ENCODE data around the gene AAMDC.
"Not testable (repeated sequence)": the region's sequence is repeated elsewhere in the genome, so short reads cannot be mapped to it uniquely, and the experiment has no call there.

Gene AAMDC

DNA sequence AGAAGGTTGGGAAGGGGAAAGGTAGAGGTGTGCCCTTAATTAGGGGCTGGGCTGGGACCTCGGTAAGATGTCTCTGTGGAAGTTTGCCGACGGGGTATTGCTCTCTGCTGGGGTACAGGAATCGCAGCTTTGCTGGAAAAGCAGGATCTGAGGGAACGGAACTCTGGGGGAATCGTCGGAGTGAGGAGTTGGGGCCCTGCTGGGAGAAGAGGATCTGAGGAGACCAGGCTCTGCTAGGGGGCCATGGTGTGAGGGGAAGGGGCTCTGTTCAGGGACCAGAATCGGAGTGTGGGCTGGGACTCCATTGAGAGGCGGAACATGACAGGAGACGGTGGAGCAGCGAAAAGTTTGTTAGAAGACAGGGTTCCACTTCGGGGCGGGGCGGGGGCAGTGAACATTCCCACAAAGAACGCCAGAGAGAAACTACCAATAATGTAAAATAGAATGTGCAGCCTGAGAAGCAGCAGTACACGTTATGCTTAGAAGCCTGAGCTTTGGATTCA is 456 bp downstream of the AAMDC start:
- in situ Hi-C loops (cut with HindIII; ENCODE audit: low pct_ligation_motif_present, low sequenced_read_pairs): no loop called here
- H3K27ac ChIP-seq: peak overlapping the region; percentile 10
- peak overlapping the region; percentile 87 for H3K4me3 ChIP-seq (ENCODE audit: low read depth, low read length)
- TF ChIP-seq, protein P1, sequence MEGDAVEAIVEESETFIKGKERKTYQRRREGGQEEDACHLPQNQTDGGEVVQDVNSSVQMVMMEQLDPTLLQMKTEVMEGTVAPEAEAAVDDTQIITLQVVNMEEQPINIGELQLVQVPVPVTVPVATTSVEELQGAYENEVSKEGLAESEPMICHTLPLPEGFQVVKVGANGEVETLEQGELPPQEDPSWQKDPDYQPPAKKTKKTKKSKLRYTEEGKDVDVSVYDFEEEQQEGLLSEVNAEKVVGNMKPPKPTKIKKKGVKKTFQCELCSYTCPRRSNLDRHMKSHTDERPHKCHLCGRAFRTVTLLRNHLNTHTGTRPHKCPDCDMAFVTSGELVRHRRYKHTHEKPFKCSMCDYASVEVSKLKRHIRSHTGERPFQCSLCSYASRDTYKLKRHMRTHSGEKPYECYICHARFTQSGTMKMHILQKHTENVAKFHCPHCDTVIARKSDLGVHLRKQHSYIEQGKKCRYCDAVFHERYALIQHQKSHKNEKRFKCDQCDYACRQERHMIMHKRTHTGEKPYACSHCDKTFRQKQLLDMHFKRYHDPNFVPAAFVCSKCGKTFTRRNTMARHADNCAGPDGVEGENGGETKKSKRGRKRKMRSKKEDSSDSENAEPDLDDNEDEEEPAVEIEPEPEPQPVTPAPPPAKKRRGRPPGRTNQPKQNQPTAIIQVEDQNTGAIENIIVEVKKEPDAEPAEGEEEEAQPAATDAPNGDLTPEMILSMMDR (IDR thresholded peaks at IDR 0.05; ENCODE audit: low read depth, low read length, missing control alignments): no peak
- peak; percentile 32 for DNase-seq
- H3K36me3 ChIP-seq (replicated peaks): no peaks in the 10 kb centered on the region
- no peaks in the 10 kb centered on the region for H3K27me3 ChIP-seq (replicated peaks)

DNA sequence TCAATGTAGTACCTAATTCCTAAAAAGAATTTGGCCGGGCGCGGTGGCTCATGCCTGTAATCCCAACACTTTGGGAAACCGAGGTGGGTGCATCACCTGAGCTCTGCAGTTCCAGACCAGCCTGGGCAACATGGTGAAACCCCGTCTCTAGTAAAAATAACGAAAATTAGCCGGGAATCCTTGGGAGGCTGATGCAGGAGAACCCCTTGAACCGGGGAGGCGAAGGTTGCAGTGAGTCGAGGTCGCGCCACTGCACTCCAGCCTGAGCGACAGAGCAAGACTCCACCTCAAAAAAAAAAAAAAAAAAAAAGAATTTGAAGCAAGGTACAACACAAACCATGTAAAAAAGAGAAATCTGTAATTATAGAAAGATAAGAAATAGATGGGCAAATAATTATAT is 1.2 kb downstream of the AAMDC start:
- in situ Hi-C loops (cut with HindIII; ENCODE audit: low pct_ligation_motif_present, low sequenced_read_pairs); H3K27me3 ChIP-seq (replicated peaks); DNase-seq; H3K27ac ChIP-seq; H3K36me3 ChIP-seq (replicated peaks): not testable (repeated sequence)
- H3K4me3 ChIP-seq (ENCODE audit: low read depth, low read length): peak overlapping the region; percentile 87

DNA sequence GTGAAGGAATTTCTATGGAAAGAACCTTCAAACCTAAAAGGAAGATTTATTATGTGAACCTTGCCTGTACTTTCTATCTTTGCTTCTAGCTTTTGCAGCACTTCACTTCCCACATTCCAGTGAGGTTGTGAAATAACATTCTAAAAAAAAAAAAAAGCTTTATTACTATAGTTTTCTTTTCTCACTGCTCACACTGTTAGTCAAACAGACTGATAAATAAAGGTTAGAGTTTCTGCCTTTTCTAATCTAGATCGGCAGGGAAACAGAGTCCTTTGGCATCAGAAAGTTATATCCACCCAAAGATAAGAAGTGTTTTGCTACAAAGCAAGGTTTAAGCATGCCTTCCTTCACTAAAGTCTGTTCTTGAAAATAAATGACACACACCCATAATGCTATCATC is 2.8 kb downstream of the AAMDC start:
- H3K27me3 ChIP-seq (replicated peaks): no peaks in the 10 kb centered on the region
- H3K27ac ChIP-seq: no peak overlapping the region
- in situ Hi-C loops (cut with HindIII; ENCODE audit: low pct_ligation_motif_present, low sequenced_read_pairs): no loop called here
- TF ChIP-seq, protein P1 (IDR thresholded peaks at IDR 0.05; ENCODE audit: low read depth, low read length, missing control alignments): no peak
- no peaks in the 10 kb centered on the region for H3K36me3 ChIP-seq (replicated peaks)
- H3K4me3 ChIP-seq (ENCODE audit: low read depth, low read length): no peak overlapping the region
- DNase-seq: no peak

DNA sequence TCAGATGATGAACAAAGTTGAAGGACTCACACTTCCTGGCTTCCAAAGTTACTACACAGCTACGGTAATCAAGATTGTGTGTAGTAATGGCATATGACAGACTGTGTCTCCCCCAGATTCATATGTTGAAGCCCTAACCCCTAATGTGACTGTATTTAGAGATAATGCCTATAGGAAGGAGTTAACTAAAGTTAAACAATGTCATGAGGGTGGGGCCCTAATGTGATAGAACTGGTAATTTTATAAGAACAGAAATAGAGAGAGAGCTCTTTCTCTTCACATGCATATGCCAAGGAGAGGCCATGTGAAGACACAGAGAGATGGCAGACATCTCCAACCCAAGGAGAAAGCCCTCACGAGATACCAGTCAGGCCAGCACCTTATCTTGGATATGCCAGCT is 8.0 kb downstream of the AAMDC start:
- TF ChIP-seq, protein P1 (IDR thresholded peaks at IDR 0.05; ENCODE audit: low read depth, low read length, missing control alignments): no peak
- no peak overlapping the region for H3K27ac ChIP-seq
- H3K36me3 ChIP-seq (replicated peaks): no peaks in the 10 kb centered on the region
- no peaks in the 10 kb centered on the region for H3K27me3 ChIP-seq (replicated peaks)
- in situ Hi-C loops (cut with HindIII; ENCODE audit: low pct_ligation_motif_present, low sequenced_read_pairs): no loop called here
- no peak overlapping the region for H3K4me3 ChIP-seq (ENCODE audit: low read depth, low read length)
- no peak for DNase-seq

DNA sequence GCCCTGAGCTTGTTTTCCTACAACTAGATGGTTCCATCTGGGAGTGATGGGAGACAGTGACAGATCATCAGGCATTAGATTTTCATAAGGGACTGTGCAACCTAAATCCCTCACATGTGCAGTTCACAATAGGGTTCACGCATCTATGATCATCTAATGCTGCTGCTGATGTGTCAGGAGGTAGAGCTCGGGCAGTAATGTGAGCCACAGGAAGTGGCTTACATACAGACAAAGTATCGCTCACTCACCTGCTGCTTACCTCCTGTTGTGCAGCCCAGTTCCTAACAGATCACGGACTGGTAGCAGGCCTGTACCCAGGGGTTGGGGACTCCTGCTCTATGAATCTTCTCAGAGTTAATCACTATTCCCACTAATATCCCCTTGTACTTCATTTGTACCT is 12.4 kb downstream of the AAMDC start:
- in situ Hi-C loops (cut with HindIII; ENCODE audit: low pct_ligation_motif_present, low sequenced_read_pairs): no loop called here
- DNase-seq: no peak
- Histone ChIP-seq H3K27ac (no peak overlapping the region), H3K27me3 (replicated peaks) (no peaks in the 10 kb centered on the region), H3K36me3 (replicated peaks) (no peaks in the 10 kb centered on the region), H3K4me3 (ENCODE audit: low read depth, low read length) (no peak overlapping the region)
- TF ChIP-seq, protein P1 (IDR thresholded peaks at IDR 0.05; ENCODE audit: low read depth, low read length, missing control alignments): no peak

DNA sequence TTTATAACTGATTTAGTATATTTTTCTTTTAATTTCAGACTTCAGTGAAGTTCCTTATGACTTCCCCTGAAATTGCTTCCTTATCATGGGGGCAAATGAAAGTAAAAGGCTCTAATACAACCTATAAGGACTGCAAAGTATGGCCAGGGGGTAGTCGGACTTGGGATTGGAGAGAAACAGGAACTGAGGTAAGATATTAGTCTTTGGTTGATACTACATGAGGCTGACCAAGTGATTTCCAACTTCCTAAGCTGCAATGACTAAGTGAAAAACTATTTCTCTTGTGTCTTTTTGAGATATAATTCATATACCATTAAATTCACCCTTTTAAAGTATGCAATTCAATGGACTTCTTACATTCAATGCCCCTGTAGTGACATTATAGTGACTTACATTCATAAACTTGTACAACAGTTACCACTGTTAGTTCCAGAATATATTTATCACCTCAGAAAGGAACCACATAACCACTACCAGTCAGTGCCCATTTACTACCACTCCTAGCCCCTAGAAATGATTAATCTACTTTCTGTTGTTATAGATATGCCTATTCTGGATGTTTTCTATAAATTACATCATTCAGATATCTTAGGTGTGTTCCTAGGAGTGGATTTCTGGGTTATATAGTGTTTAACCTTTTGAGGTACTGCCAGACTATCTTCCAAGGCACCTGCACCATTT is 21.6 kb downstream of the AAMDC start:
- TF ChIP-seq, protein P1 (IDR thresholded peaks at IDR 0.05; ENCODE audit: low read depth, low read length, missing control alignments): no peak

DNA sequence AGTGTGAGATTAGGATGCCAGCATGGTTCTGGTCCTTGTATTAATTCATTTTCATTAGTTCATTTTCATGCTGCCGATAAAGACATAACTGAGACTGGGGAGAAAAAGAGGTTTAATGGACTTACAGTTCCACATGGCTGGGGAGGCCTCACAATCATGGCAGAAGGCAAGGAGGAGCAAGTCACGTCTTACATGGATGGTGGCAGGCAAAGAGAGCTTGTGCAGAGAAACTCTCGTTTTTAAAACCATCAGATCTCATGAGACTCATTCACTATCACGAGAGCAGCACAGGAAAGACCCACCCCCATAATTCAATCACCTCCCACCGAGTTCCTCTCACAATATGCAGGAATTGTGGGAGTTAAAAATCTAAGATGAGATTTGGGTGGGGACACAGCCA is 22.8 kb downstream of the AAMDC start:
- DNase-seq; H3K27ac ChIP-seq; H3K4me3 ChIP-seq (ENCODE audit: low read depth, low read length); in situ Hi-C loops (cut with HindIII; ENCODE audit: low pct_ligation_motif_present, low sequenced_read_pairs); H3K36me3 ChIP-seq (replicated peaks); H3K27me3 ChIP-seq (replicated peaks): not testable (repeated sequence)

More for the DNA sequence above, 21.6 kb downstream of the AAMDC start:
- H3K36me3 ChIP-seq (replicated peaks): peaks cover 6% of the 10 kb centered on the region
- H3K27me3 ChIP-seq (replicated peaks): no peaks in the 10 kb centered on the region
- in situ Hi-C loops (cut with HindIII; ENCODE audit: low pct_ligation_motif_present, low sequenced_read_pairs): no loop called here
- peak; percentile 26 for DNase-seq
- no peak overlapping the region for H3K4me3 ChIP-seq (ENCODE audit: low read depth, low read length)
- no peak overlapping the region for H3K27ac ChIP-seq

All from brain microvascular endothelial cell (primary cell).